Kidney tubule cell (primary cell): ENCODE data around the gene ERICH6B.
"Not testable (repeated sequence)": the region's sequence is repeated elsewhere in the genome, so short reads cannot be mapped to it uniquely, and the experiment has no call there.

Experiments used
- DNase-seq: peaks from one replicate; pipeline ENCODE4 v3.0.0-alpha.2; 2018; ENCODE audit warnings: low spot score

ERICH6B gene

DNA sequence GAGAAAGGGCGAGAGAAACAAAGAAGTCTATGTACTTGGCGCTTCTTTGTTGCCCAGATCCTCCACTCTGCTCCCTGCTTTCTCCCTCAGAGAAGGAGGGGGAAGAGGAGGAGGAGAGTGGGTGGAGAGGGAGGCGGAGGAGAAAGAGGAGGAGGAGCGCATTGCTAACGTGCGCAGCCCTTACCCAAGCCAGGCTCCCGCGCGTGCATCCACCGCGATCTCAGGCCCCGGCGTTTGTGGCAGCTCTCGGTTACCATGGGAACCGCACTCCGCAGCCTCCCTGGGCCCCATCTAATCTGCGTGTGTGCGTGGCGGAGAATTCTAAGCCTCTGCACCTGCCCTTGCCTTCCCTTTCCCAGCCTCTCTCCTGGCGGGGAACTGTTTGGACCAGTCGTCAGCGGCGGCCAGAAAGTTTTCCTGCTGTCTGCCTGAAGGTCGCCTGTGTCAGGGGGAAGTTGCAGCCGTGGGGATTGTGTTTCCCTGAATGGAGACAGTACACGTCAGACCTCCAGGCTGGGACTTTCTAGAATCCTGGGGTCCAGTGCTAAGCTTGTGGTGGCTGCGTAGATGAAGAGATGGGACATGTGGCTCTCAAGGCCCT is at the start of gene ERICH6B:
ERICH6B (minus strand) TSS at position 239 of the 601 bp plus-strand sequence. CDS start 18,734 bp downstream, outside the sequence.
- DNase-seq, result peak; percentile 35

DNA sequence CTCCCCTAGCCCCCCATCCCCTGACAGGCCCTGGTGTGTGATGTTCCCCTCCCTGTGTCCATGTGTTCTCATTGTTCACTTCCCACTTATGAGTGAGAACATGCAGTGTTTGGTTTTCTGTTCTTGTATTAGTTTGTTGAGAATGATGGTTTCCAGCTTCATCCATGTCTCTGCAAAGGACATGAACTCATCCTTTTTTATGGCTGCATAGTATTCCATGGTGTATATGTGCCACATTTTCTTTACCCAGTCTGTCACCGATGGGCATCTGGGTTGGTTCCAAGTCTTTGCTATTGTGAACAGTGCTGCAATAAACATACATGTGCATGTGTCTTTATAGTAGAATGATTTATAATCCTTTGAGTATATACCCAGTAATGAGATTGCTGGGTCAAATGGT is 47.4 kb upstream of the ERICH6B start:
- not testable (repeated sequence) for DNase-seq

DNA sequence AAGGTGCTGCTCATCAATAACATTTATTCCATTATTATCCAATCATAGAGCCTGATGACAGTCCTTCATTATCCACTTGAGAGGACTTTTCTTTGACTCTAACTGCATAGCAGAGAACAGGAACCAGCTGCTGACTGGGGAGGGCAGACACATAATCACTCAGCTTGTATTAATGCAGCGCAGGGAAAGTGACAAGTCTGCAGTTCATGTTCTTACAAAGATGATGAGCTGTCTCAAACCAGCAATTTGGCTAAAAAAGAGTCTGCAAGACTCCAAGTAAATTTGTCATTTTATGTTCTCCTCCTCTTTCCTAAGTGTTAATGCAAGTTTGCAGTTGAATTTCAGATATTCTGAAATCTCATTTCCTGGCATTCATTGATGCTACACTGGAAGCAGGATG is 46.6 kb upstream of the ERICH6B start:
- DNase-seq, result no peak

DNA sequence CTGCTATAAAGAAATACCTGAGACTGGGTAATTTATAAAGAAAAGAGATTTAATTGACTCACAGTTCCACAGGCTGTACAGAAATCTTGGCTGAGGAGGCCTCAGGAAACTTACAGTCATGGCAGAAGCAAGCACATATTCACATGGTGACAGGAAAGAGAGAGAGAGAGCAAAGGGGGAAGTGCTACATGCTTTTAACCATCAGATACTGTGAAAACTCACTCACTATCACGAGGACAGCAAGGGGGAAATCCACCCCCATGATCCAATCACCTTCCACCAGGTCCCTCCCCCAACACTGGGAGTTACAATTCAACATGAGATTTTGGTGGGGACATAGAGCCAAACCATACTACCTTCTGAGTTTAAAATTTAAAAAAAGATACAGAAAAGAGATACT is 44.9 kb upstream of the ERICH6B start:
- not testable (repeated sequence) for DNase-seq

DNA sequence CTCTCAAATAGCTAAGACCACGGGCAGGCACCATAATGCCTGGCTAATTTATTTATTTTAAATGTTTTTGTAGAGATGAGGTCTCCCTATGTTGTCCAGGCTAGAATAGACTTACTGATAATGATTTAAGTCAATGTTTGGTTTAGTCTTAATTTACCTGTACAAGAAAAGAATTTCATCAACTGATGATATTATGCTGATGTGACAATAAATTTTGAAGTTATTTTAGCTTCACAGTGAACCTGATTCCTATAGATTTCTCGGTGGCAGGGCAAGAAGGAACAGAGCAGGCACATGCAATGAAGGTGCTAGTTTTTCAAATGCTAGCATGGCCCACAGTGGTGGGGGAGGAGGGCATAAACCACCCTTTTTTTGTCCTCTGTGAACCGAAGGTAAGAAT is 44.0 kb upstream of the ERICH6B start:
- no peak for DNase-seq

DNA sequence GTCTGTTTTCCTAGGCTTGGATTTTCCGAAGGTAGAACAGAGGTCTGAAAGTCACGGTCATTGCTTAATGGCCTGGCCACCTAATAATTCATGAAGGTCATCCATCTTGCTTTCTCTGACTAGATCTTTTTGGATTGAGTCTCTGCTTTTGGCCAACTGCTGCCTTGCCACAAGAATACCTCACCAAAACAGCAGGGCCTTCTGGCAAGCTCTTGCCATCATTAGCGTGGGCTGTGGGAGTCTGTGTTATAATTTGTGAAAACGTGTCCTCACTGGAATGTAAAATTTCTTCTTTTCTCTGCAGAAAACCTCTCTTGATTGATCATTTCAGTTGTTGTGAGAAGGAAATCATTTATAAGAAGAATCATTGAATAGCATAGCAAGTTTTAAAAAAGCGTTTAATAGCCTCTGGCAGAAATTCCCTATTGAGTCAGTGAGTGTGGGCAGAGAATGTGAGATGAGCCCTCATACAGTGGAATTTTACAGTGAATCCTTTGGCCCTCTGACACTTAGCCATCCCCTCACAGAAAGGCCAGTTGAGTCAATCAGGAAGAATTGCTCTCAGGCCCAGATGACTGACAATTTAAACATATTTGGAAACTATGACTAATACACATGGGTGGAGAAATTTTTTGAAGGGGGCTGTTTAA is 43.2 kb upstream of the ERICH6B start:
- DNase-seq, result peak; percentile 67

DNA sequence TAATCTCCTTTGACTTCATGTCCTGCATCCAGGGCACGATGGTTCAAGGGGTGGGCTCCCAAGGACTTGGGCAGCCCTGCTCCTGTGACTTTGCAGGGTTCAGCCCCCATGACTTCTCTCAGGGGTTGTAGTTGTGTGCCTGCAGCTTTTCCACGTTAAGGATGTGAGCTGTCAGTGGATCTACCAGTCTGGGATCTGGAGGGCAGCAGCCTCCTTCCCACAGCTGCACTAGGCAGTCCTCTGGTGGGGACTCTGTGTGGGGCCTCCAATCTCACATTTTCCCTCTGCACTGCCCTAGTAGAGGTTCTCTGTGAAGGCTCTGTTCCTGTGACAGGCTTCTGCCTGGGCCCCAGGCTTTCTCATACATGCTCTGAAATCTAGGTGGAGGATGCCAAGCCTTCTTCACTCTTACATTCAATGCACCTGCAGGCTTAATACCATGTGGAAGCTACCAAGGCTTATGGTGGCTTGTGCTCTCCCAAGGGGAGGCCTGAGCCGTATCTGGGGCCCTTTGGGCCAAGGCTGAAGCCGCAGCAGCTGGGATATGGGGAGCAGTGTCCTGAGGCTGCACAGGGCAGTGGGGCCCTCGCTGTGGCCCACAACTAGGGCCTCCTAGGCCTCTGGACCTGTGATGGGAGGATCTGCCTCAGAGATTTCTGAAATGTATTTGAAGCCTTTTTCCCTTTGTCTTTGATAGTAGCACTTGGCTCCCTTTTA is 39.3 kb upstream of the ERICH6B start:
- DNase-seq, result no peak

DNA sequence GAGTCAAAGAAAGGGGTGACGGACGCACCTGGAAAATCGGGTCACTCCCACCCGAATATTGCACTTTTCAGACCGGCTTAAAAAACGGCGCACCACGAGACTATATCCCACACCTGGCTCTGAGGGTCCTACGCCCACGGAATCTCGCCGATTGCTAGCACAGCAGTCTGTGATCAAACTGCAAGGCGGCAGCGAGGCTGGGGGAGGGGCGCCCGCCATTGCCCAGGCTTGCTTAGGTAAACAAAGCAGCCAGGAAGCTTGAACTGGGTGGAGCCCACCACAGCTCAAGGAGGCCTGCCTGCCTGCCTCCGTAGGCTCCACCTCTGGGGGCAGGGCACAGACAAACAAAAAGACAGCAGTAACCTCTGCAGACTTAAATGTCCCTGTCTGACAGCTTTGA is 29.7 kb upstream of the ERICH6B start:
- DNase-seq, result not testable (repeated sequence)

DNA sequence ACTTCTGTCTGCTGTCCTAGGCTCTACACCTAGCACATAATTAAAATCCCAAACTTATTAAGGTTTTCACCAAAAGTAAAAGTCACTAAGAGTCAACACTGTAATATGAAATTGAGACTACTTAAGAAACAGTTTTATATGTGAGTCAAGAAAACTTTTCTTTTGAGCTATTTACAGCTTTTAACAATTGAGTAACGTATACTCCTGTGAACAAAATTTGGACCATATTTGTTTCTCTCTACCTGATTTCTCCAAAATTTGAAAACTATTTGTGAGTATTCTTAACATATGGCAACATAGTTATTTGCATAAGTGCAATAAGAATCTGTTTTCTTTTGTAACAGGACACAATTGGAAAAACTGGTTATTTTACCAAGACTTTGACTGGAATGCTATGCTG is 26.6 kb upstream of the ERICH6B start:
- DNase-seq, result not testable (repeated sequence)

DNA sequence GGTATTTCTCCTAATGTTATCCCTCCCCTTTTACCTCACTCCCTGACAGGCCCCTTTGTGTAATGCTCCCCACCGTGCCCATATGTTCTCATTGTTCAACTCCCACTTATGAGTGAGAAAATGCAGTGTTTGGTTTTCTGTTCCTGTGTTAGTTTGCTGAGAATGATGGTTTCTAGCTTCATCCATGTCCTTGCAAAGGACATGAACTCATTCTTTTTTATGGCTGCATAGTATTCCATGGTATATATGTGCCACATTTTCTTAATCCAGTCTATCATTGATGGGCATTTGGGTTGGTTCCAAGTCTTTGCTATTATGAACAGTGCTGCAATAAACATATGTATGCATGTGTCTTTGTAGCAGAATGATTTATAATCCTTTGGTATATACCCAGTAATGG is 19.8 kb upstream of the ERICH6B start:
- DNase-seq, result not testable (repeated sequence)

DNA sequence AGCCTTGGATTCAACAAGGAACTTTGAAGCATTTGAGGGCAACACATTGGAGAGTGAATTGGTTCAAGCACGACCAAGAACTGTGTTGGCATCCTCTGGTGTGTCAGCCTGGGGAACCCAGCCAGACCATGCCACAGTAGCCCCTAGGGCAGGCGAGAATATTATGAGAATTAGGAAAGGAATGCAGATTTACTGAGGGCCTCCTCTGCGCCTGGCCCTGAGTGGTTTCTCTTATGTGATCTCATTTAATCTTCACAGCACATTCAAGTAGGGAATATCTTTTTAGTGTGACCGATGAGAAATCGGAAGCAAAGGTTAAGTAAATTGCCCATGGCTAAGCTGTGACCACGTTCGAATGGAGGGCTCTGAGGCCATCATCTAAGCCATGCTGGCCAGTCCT is 15.3 kb upstream of the ERICH6B start:
- peak; percentile 13 for DNase-seq

DNA sequence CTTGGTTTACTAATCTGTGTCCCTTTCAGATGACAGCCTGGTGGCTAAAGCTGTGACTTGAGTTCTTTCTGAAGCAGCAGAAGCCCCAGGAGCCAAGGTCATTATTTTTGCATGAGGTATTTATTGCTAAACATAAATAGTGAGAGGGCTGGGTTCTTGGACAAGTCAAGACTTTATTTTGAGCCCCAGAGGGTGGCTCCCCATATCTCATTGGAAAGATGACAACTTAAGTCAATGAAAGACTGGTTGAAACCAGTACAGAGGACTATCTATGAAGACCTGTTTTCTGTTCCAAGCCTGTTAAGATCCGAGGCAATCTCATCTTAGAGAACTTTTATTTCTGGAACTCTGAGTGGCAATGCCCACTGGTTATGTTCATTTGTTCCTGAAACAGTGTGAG is 14.4 kb upstream of the ERICH6B start:
- DNase-seq, result no peak

DNA sequence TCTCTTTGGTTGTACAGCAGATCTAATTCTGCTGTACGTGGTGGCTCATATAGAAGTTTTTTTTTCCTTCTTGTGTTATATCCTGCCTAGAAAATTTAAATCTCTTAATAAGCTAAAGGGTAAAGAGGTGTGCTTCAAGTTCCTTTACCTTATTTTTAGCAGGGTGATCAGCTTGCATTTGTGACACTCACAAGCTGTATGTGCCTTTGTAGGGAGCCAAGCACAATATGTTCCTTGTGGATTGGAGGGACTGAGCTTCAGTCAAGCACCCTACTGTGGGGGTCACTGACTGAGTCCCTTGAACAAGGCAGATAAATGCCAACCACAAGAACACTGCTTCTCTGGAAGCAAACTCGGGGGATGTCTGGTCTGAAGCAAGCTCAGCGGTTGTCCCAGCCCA is 12.6 kb upstream of the ERICH6B start:
- no peak for DNase-seq

DNA sequence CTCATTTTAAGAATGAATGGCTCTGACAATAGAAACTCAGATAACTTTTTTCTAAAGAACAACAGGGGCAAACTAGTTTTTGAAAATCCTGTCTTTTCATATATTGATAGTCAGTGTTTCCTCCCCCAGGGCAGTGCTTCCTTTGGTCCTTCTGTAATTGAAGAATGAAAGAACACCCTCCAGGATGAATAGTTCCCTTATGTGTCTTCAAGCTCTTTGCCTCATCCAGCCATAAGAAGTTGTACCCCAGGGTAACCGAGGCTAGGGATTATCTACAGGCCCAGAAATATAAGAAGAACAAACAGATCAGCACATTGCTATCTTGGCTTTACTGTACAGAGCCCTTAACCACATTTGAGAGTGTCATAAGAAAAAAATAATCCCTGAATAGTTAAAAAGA is 12.1 kb upstream of the ERICH6B start:
- DNase-seq, result no peak

DNA sequence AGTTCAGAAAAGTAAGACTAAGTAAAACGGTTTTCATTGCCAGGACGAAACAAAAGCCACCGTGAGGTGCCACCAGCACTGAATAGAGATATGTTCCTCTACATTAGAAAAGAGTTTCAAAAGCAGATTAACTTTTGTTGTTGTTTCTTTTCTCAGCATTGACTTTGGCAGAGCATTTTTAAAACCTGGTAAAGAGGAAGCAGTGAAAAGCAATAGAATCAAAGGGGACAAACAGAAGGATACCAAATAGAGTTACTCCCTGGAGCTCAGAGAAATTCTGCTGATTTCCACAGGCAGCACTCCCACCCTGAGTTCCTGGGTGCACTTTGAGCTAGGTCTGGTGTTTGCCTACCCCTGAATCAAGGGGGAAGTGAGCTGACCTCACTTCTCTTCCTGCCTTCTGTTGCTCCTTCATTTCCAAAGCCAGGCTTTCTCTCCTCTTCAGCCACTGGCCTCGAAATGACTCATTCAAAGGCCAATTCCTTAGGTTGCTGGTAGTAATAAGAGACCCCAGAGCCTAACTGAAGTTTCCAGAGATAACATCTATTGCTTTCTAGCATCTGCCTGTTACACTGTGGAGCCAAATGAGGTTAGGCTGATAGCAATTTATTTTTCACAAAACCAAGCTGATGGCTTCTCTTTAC is 11.3 kb upstream of the ERICH6B start:
- peak; percentile 29 for DNase-seq

DNA sequence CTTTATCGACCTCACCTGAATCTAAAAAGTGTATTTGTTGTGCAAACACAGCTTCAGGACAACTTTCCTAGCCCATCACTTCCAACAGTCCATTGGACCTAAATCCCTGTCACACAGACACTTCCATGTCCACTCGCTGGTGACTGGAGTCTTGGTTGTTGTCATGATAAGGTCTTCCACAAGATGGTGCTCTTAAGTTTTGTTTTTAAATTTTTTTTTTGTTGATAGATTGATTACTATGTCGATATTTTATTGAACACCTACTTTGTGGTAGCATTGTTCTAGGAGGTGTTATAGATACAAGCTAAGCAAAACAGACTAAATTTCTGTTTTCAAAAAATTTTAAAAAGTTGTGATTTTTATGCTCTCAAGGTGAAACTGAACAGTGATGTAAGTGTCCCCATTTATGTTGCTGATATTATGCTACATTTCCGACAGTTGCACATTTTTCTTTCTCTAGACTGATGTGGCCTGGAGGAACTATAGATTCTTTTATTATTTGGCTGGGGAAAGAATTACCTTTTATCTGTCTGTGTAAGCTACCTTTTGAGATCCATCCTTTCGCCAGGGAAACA is 8.1 kb upstream of the ERICH6B start:
- DNase-seq, result peak; percentile 33

DNA sequence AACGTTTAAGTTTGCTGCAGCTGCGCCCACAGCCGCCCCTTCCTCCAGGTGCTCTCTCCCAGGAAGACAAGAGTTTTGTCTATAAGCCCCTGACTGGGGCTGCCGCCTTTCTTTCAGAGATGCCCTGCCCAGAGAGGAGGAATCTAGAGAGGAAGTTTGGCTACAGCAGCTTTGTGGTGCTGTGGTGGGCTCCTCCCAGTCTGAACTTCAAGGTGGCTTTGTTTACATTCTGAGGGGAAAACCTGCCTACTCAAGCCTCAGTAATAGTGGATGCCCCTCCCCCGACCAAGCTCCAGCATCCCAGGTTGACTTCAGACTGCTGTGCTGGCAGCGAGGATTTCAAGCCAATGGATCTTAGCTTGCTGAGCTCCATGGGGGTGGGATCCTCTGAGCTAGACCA is 6.4 kb upstream of the ERICH6B start:
- no peak for DNase-seq

DNA sequence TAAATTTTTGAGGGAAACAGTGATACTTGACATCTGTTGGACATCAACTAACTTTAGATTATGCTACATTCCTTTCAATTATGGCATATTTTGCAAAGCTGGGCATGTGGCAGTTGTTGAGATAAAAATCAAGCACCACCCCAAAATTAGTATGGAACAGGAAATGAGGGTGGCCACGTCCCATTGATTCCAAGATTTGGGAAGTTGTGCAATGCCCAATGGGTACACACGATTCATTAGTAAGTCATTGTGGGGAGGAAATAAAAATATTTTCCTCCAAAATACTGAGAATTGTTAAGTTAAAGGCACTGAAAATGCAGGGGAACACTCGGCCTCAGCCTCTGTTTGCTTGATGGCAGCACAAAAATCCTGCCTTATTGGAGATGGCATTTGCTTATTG is 7.6 kb downstream of the ERICH6B start:
- no peak for DNase-seq

DNA sequence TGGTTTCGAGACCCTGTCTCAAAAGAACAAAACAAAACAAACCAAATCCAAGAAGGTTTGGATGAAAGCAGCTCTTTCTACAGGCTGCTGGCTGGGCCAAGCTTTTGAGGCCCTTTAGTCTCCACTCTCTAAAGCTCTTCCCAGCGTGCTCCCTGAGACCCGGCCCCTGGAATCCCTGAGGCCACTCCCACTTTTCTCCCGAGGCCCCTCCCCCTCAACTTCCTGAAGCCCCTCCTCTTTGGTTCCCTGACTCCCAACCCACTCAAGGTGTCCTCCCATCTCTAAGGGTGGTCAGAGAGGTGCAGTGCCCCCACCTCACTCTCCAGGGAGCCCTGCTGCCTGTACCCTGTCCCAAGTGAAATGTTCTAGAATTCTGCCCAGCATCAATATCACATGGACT is 10.6 kb downstream of the ERICH6B start:
- DNase-seq, result no peak

DNA sequence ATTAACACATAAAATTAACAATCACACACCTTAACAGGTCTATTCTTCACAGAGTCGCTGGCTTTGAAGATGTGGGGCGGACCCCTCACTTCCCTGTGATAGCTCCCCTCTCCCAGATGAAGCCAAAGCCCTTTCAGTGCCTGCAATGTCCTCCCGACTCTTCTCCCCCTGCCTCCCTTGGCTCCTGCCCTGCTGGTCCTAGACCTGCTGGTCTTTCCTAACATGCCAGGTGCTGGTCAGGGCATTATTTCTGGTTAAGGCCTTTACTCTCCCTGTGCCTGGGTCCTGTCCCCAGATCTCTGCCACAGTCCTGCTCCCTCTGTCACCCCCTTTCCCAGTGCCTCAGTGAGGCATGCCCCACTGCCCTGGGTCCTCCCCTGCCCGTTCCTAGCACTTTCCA is 12.2 kb downstream of the ERICH6B start:
- no peak for DNase-seq

DNA sequence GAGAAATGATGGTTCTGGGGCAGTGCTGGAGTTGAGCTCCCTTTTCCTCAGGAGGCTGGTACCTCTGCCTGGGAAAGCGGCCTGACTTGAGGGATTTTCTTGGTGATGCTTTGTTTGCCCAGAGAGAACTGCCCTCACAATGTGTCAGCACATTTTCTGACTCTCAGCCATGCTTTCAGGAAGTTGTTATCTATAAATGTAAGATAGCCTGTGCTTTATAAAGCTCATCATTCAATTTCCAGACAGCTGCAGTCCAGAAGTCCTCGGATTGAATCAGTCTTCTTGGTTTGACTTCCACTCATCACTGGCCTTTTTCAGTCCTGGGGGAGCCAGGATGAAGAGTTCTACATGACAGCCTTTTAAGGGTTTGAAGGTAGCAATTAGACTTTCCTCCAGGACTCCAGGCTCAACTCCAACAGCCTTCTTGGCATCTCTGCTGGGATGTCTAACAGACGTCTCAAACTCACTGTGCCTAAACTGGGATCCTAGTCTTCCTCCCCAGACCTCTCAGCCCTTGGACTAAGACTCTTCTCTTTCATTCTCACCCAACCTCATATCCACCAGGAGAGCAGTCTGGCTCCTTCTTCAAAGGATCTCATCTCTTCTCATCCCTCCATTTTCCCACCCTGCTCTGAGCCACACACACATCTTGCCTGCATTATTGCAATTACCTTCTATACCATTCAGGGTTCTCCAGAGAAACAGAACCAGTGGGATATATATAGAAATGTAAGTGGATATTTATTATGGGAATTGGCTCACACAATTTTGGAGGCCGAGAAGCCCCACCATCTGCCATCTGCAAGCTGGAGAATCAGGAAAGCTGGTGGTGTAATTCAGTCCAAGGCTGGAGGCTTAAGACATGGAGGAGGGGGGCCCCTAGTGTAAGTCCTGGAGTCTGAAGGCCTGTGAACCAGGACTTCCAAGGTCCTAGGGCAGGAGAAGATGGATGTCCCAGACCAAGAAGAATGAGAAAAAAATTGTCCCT is 13.1 kb downstream of the ERICH6B start:
- no peak for DNase-seq
